IMR-90 (cell line): ENCODE results near the gene PRC1. TPM values are rescaled to one million over a fixed set of nuclear protein-coding genes. Genes with fewer than 3 reads are reported as not detected.

ENCODE experiments used
- ATAC-seq: fragments of 200-7000 bp; cut with Tn5 transposase; 2 replicates; pipeline ENCODE4 v1.9.1; 2020; ENCODE audit warnings: low read depth, mild to moderate bottlenecking, moderate library complexity
- BruUV-seq: library from RNA; stranded (reverse); fragments of 400-500 nt; replicated peaks from 2 replicates; lab custom pipeline; 2021; lab: Mats Ljungman, UMichigan
- CTCF ChIA-PET: fragments of 300-600 bp; formaldehyde crosslinking; extraction: SDS; loops from one replicate; lab custom pipeline; 2021; ENCODE audit warnings: antibody characterized with exemption; lab: Yijun Ruan, JAX
- POLR2A ChIA-PET: fragments of 300-600 bp; sonication (Branson Sonifier 250); formaldehyde crosslinking; loops from one replicate; lab custom pipeline; 2022; ENCODE audit warnings: antibody characterized with exemption; ENCODE audit not compliant: unreplicated experiment; lab: Charles Lee
- DNase-seq: peaks from one replicate; pipeline ENCODE4 v3.0.0; 2013
- H2AFZ ChIP-seq: replicated peaks from 2 replicates; pipeline ENCODE3; 2013; ENCODE audit warnings: low read length, mild to moderate bottlenecking; ENCODE audit not compliant: poor library complexity
- H2AK5ac ChIP-seq: 2 replicates; pipeline ENCODE4 v1.6.1; 2013; ENCODE audit warnings: low read depth, low read length, inconsistent platforms
- H2AK9ac ChIP-seq: replicated peaks from 2 replicates; pipeline ENCODE3; 2013; ENCODE audit warnings: mild to moderate bottlenecking, low read depth, low read length, moderate library complexity; ENCODE audit not compliant: poor library complexity
- H2BK120ac ChIP-seq: 2 replicates; pipeline ENCODE4 v1.6.1; 2013; ENCODE audit warnings: low read depth, low read length, inconsistent platforms
- H2BK15ac ChIP-seq: 3 replicates; pipeline ENCODE4 v1.6.1; 2013; ENCODE audit warnings: low read depth, low read length, inconsistent platforms
- H2BK20ac ChIP-seq: 2 replicates; pipeline ENCODE4 v1.6.1; 2013; ENCODE audit warnings: low read depth, mild to moderate bottlenecking, inconsistent platforms, low read length, moderate library complexity
- H2BK5ac ChIP-seq: 2 replicates; pipeline ENCODE4 v1.6.1; 2013; ENCODE audit warnings: mild to moderate bottlenecking, low read depth, low read length, inconsistent platforms; ENCODE audit not compliant: poor library complexity, severe bottlenecking
- H3K14ac ChIP-seq: replicated peaks from 2 replicates; pipeline ENCODE4 v1.6.1; 2013; ENCODE audit warnings: low read depth, low read length, inconsistent platforms
- H3K18ac ChIP-seq: 2 replicates; pipeline ENCODE4 v1.6.1; 2013; ENCODE audit warnings: low read depth, low read length, control low read depth
- H3K23ac ChIP-seq: 2 replicates; pipeline ENCODE4 v1.6.1; 2013; ENCODE audit warnings: low read depth, low read length, inconsistent platforms
- H3K27ac ChIP-seq: 2 replicates; pipeline ENCODE4 v1.5.1; 2013; ENCODE audit warnings: mild to moderate bottlenecking, control low read depth, low read length; ENCODE audit not compliant: insufficient read depth
- H3K27me3 ChIP-seq: 2 replicates; pipeline ENCODE4 v1.6.1; 2013; ENCODE audit warnings: low read length; ENCODE audit not compliant: control insufficient read depth, insufficient read depth
- H3K36me3 ChIP-seq: 2 replicates; pipeline ENCODE4 v1.6.1; 2013; ENCODE audit warnings: low read length, mixed read lengths; ENCODE audit not compliant: control insufficient read depth, insufficient read depth
- H3K4ac ChIP-seq: 2 replicates; pipeline ENCODE4 v1.6.1; 2013; ENCODE audit warnings: low read depth, low read length, inconsistent platforms
- H3K4me1 ChIP-seq: 2 replicates; pipeline ENCODE4 v1.6.1; 2013; ENCODE audit warnings: low read length, mixed read lengths; ENCODE audit not compliant: control insufficient read depth, insufficient read depth
- H3K4me2 ChIP-seq: 2 replicates; pipeline ENCODE4 v1.6.1; 2013; ENCODE audit warnings: low read depth, mild to moderate bottlenecking, control low read depth, low read length, moderate library complexity
- H3K4me3 ChIP-seq: 2 replicates; pipeline ENCODE4 v1.5.1; 2013; ENCODE audit warnings: low read depth, mild to moderate bottlenecking, control low read depth, low read length, moderate library complexity; ENCODE audit not compliant: insufficient read depth
- H3K56ac ChIP-seq: 2 replicates; pipeline ENCODE4 v1.6.1; 2013; ENCODE audit warnings: low read length, inconsistent platforms; ENCODE audit not compliant: insufficient read depth; ENCODE audit errors: extremely low read depth
- H3K79me1 ChIP-seq, 2 experiments: 2 replicates each; pipeline ENCODE4 v1.6.1; 2013; ENCODE audit warnings: low read length in 2 of 2, inconsistent platforms in 1 of 2, low read depth in 1 of 2
- H3K9ac ChIP-seq: 2 replicates; pipeline ENCODE4 v1.6.1; 2013; ENCODE audit warnings: low read depth, low read length, control low read depth
- H3K9me1 ChIP-seq: 2 replicates; pipeline ENCODE4 v1.6.1; 2013; ENCODE audit warnings: low read length, inconsistent platforms; ENCODE audit not compliant: insufficient read depth
- H3K9me3 ChIP-seq: 2 replicates; pipeline ENCODE4 v1.6.1; 2013; ENCODE audit warnings: low read length; ENCODE audit not compliant: control insufficient read depth, insufficient read depth
- H4K20me1 ChIP-seq: 2 replicates; pipeline ENCODE4 v1.6.1; 2013; ENCODE audit warnings: low read length, inconsistent platforms; ENCODE audit not compliant: insufficient read depth
- H4K5ac ChIP-seq: 2 replicates; pipeline ENCODE4 v1.6.1; 2013; ENCODE audit warnings: mild to moderate bottlenecking, low read depth, low read length, control low read depth
- H4K8ac ChIP-seq, 2 experiments: 2 replicates each; pipeline ENCODE4 v1.6.1; 2013; ENCODE audit warnings: low read depth in 2 of 2, low read length in 2 of 2, control low read depth in 1 of 2, inconsistent platforms in 1 of 2
- H4K91ac ChIP-seq: 2 replicates; pipeline ENCODE4 v1.6.1; 2013; ENCODE audit warnings: low read depth, low read length, inconsistent platforms; ENCODE audit not compliant: insufficient read depth
- BHLHE40 ChIP-seq: fragments of 150-350 bp; IDR thresholded peaks from 2 replicates; pipeline ENCODE4 v1.6.1; 2016; ENCODE audit warnings: mild to moderate bottlenecking, low read depth, low read length
- CEBPB ChIP-seq: IDR thresholded peaks from 2 replicates; pipeline ENCODE4 v1.6.1; 2012; ENCODE audit warnings: low read depth, low read length, improper control_type of control experiment
- CHD1 ChIP-seq: IDR thresholded peaks from 2 replicates; pipeline ENCODE4 v1.6.1; 2012; ENCODE audit warnings: low read depth, low read length, improper control_type of control experiment
- CTCF ChIP-seq: conservative IDR thresholded peaks from 2 replicates; pipeline ENCODE4 v1.5.1; 2012; ENCODE audit warnings: mild to moderate bottlenecking, low read depth, low read length, improper control_type of control experiment
- ELK1 ChIP-seq: fragments of 150-350 bp; IDR thresholded peaks from 2 replicates; pipeline ENCODE4 v1.6.1; 2016; ENCODE audit warnings: low read depth, mild to moderate bottlenecking, low read length, moderate library complexity, borderline replicate concordance
- FOS ChIP-seq: fragments of 150-350 bp; IDR thresholded peaks from 2 replicates; pipeline ENCODE4 v1.6.1; 2016; ENCODE audit warnings: low read depth, low read length
- MAFK ChIP-seq: IDR thresholded peaks from 2 replicates; pipeline ENCODE4 v1.6.1; 2012; ENCODE audit warnings: low read depth, low read length, improper control_type of control experiment
- MAZ ChIP-seq: IDR thresholded peaks from 2 replicates; pipeline ENCODE4 v1.6.1; 2012; ENCODE audit warnings: low read depth, mild to moderate bottlenecking, low read length, improper control_type of control experiment, moderate library complexity, borderline replicate concordance
- MXI1 ChIP-seq: IDR thresholded peaks from 2 replicates; pipeline ENCODE4 v1.6.1; 2012; ENCODE audit warnings: low read depth, mild to moderate bottlenecking, low read length, moderate library complexity, borderline replicate concordance
- NFE2L2 ChIP-seq: fragments of 150-350 bp; IDR thresholded peaks from 2 replicates; pipeline ENCODE4 v1.6.1; 2016; ENCODE audit warnings: low read depth, mild to moderate bottlenecking, low read length
- POLR2A ChIP-seq: IDR thresholded peaks from 2 replicates; pipeline ENCODE4 v1.6.1; 2012; ENCODE audit warnings: mild to moderate bottlenecking, low read depth, low read length
- RAD21 ChIP-seq: IDR thresholded peaks from 2 replicates; pipeline ENCODE4 v1.6.1; 2012; ENCODE audit warnings: low read length, improper control_type of control experiment
- RCOR1 ChIP-seq: IDR thresholded peaks from 2 replicates; pipeline ENCODE4 v1.6.1; 2012; ENCODE audit warnings: mild to moderate bottlenecking, low read length, improper control_type of control experiment; ENCODE audit not compliant: insufficient replicate concordance
- RFX5 ChIP-seq: IDR thresholded peaks from 2 replicates; pipeline ENCODE4 v1.8.0; 2012; ENCODE audit warnings: low read depth, mild to moderate bottlenecking, low read length, moderate library complexity
- SMC3 ChIP-seq: fragments of 150-350 bp; IDR thresholded peaks from 2 replicates; pipeline ENCODE4 v1.6.1; 2016; ENCODE audit warnings: low read depth, mild to moderate bottlenecking, antibody characterized with exemption, low read length, moderate library complexity
- USF2 ChIP-seq: fragments of 150-350 bp; IDR thresholded peaks from 2 replicates; pipeline ENCODE4 v1.6.1; 2017; ENCODE audit warnings: mild to moderate bottlenecking, antibody characterized with exemption, low read length, low read depth
- WGBS, 2 experiments: methylation state at CpG; one replicate each; pipeline versions ENCODE4 v1.1.5 to v1.1.7; 2013; ENCODE audit warnings: missing lambda C conversion rate in 2 of 2; ENCODE audit not compliant: insufficient read length in 1 of 2; ENCODE audit errors: extremely low coverage in 2 of 2; 5-methylcytosine and 5-hydroxymethylcytosine counted together
- dilution Hi-C: fragments of 300-500 bp; cut with HindIII; formaldehyde crosslinking; loops from one replicate; pipeline ENCODE4 v1.14.3; 2018; ENCODE audit warnings: low sequenced_read_pairs; ENCODE audit not compliant: unreplicated experiment
- in situ Hi-C: fragments of 300-500 bp; cut with MboI; formaldehyde crosslinking; loops from 3 replicates; pipeline ENCODE4 v1.14.3; 2019; ENCODE audit warnings: low sequenced_read_pairs, inconsistent platforms, mixed read lengths
- intact Hi-C: fragments of 100-400 bp; cut with micrococcal nuclease; formaldehyde crosslinking; loops from 2 replicates; pipeline ENCODE4 v1.10.0; 2022
- polyA plus RNA-seq, 3 experiments: library from polyadenylated mRNA; depleted of rRNA; stranded (reverse); fragments of >200 nt; gene quantifications; 2 replicates each; pipeline ENCODE4 v1.2.3, GENCODE V29; 2012; ENCODE audit warnings: low replicate concordance in 1 of 3
- total RNA-seq: library from RNA; depleted of rRNA; stranded (reverse); fragments of >200 nt; gene quantifications from 2 replicates; pipeline ENCODE4 v1.2.3, GENCODE V29; 2012

PRC1 gene
- total and polyA plus RNA-seq, 2 of the 4 experiments (the other 2 are of a cell fraction), result 131 to 148 TPM

- intact Hi-C loops, result no loop called here
- H3K4me2 ChIP-seq, result peak overlapping the region; percentile 87
- H3K4me3 ChIP-seq, result peak overlapping the region; percentile 65
- H4K8ac ChIP-seq, result peak overlapping the region; percentile 94 to 98
- H4K91ac ChIP-seq, result peak overlapping the region; percentile 45; the same call in 1 of the 2 replicates
- peak overlapping the region; percentile 94 for H2AK9ac ChIP-seq
- no peaks in the 10 kb centered on the region for H3K9me3 ChIP-seq
- H4K20me1 ChIP-seq, result no peaks in the 10 kb centered on the region; the same call in 1 of the 2 replicates
- ChIA-PET POLR2A (no interaction called here), CTCF (interaction anchor here (1.7 kb wide), 1 partner anchor 27 kb away, joined by 8 read pairs; no protein-coding TSS in a partner anchor)
- peak overlapping the region; percentile 74 for H2BK5ac ChIP-seq
- peak overlapping the region; percentile 89 for H3K9ac ChIP-seq
- peak overlapping the region; percentile 62 for H4K5ac ChIP-seq
- H3K9me1 ChIP-seq, result peaks cover 6% of the 10 kb centered on the region; the same call in 1 of the 2 replicates
- H3K18ac ChIP-seq, result peak overlapping the region; percentile 43; the same call in 1 of the 2 replicates
- H2BK15ac ChIP-seq, result no peak overlapping the region
- H3K4ac ChIP-seq, result peak overlapping the region; percentile 81
- peak overlapping the region; percentile 95 for H3K14ac ChIP-seq
- H2BK20ac ChIP-seq, result no peak overlapping the region
- dilution Hi-C loops, result no loop called here
- no peaks in the 10 kb centered on the region for H3K36me3 ChIP-seq
- ATAC-seq (no peak), DNase-seq (no peak)
- WGBS, 2 experiments, result no CpG with 5 or more reads among the region's 1 CpG
- BruUV-seq, result no TSS peak
- H2BK120ac ChIP-seq, result peak overlapping the region; percentile 69
- peak overlapping the region; percentile 98 for H2AFZ ChIP-seq
- no peaks in the 10 kb centered on the region for H3K27me3 ChIP-seq
- peak overlapping the region; percentile 75 for H3K27ac ChIP-seq
- H3K4me1 ChIP-seq, result no peaks in the 10 kb centered on the region
- in situ Hi-C loops, result no loop called here
- H3K79me1 ChIP-seq, result peaks cover 12 to 38% of the 10 kb centered on the region in 2 experiments
- no peak for TF ChIP-seq MAZ
- TF ChIP-seq CHD1, result no peak
- no peak for TF ChIP-seq USF2
- no peak for TF ChIP-seq RCOR1
- no peak for TF ChIP-seq MAFK
- TF ChIP-seq CEBPB, result no peak
- no peak for TF ChIP-seq FOS
- no peak for TF ChIP-seq MXI1
- TF ChIP-seq RFX5, result no peak
- TF ChIP-seq RAD21, result no peak
- TF ChIP-seq CTCF, result no peak
- no peak for TF ChIP-seq SMC3
- TF ChIP-seq POLR2A, result no peak
- no peak for TF ChIP-seq NFE2L2
- no peak for TF ChIP-seq BHLHE40
- no peak for TF ChIP-seq ELK1
- no peak overlapping the region for H2AK5ac ChIP-seq
- H3K23ac ChIP-seq, result no peak overlapping the region
- H3K56ac ChIP-seq, result peak overlapping the region; percentile 81; the same call in 1 of the 2 replicates
These were observed 28.4 kb upstream of the PRC1 start for GRCh38 chr15:91022832-91023129.
